H1 (cell line): ENCODE measurements around the gene CYP46A1. TPM values are rescaled to one million over a fixed set of nuclear protein-coding genes. Genes with fewer than 3 reads are reported as not detected.

Experiments
- ATF2 ChIP-seq: IDR thresholded peaks from 2 replicates; pipeline ENCODE4 v1.6.1; 2012; ENCODE audit warnings: low read length, inconsistent platforms
- ATF3 ChIP-seq: IDR thresholded peaks from 2 replicates; pipeline ENCODE4 v1.6.1; 2011; ENCODE audit warnings: low read depth, mild to moderate bottlenecking, low read length; ENCODE audit not compliant: insufficient read depth
- BACH1 ChIP-seq: IDR thresholded peaks from 2 replicates; pipeline ENCODE4 v1.6.1; 2012; ENCODE audit warnings: low read length, improper control_type of control experiment
- BCL11A ChIP-seq, 2 experiments: IDR thresholded peaks; one replicate each; pipeline ENCODE4 v1.6.1; 2011; ENCODE audit warnings: low read depth in 2 of 2, low read length in 2 of 2, mild to moderate bottlenecking in 2 of 2
- CHD2 ChIP-seq: IDR thresholded peaks from 2 replicates; pipeline ENCODE4 v1.6.1; 2012; ENCODE audit warnings: low read length, improper control_type of control experiment
- CTCF ChIP-seq, 3 experiments: IDR thresholded peaks; 1 replicate in 2 of 3; 2 replicates in 1 of 3; pipeline versions ENCODE4 v1.5.1 to v1.6.1; 2011; ENCODE audit warnings: low read length in 3 of 3, mild to moderate bottlenecking in 3 of 3, inconsistent platforms in 2 of 3, low read depth in 1 of 3, moderate library complexity in 1 of 3; ENCODE audit not compliant: insufficient read depth in 1 of 3; ENCODE audit errors: control extremely low read depth in 1 of 3
- FOSL1 ChIP-seq: IDR thresholded peaks from 2 replicates; pipeline ENCODE4 v1.6.1; 2011; ENCODE audit warnings: mild to moderate bottlenecking, low read depth, low read length, moderate library complexity; ENCODE audit not compliant: insufficient read depth
- KDM1A ChIP-seq: fragments of 200-600, 300-600 bp; sonication (generic); IDR thresholded peaks from 2 replicates; pipeline ENCODE4 v1.7.1; 2016; ENCODE audit warnings: mild to moderate bottlenecking, low read length, borderline replicate concordance
- SP1 ChIP-seq: IDR thresholded peaks from 2 replicates; pipeline ENCODE4 v1.6.1; 2011; ENCODE audit warnings: low read depth, low read length
- polyA plus RNA-seq, 7 experiments: library from polyadenylated mRNA; depleted of rRNA in 3 of 7; stranded (reverse) in 5 of 7; unstranded in 2 of 7; fragments of >200 nt in 5 of 7; fragments of 200-250 nt in 2 of 7; gene quantifications; 1 replicate in 5 of 7; 2 replicates in 1 of 7; 4 replicates in 1 of 7; pipeline versions ENCODE4 v1.2.1 to v1.2.3, GENCODE V29; 2011 to 2013; ENCODE audit warnings: missing spikeins in 2 of 7, mixed read lengths in 2 of 7
- total RNA-seq: library from RNA; stranded (reverse); fragmentation: NEBNext Ultra II Directional; extraction: Animal tissue kit (Norgen Biotek cat#: 25700); gene quantifications from 2 replicates; pipeline ENCODE4 v1.2.1, GENCODE V29; 2021

CYP46A1 gene
- total and polyA plus RNA-seq, 2 of the 8 experiments (the other 6 are each of a cell fraction or from before 2014, with no cell fraction given), result 0.41 to 1.3 TPM

GRCh38 chr14:99741227-99741976 is 57.3 kb downstream of the CYP46A1 start (continued):
- TF ChIP-seq ATF3 (no peak), ATF2 (no peak), KDM1A (no peak), FOSL1 (no peak), CHD2 (no peak), CTCF (IDR thresholded peaks at IDR 0.05; ENCODE audit: control extremely low read depth in 1 of 3, insufficient read depth in 1 of 3, low read depth in 1 of 3, low read length in 3 of 3) (no peak), SP1 (no peak), BACH1 (no peak), BCL11A (IDR thresholded peaks at IDR 0.05; ENCODE audit: low read depth in 2 of 2, low read length in 2 of 2) (no peak)
